Lung (tissue), 12 donors: Measurements from ENCODE around the gene OR8A1. TPM values are rescaled to one million over a fixed set of nuclear protein-coding genes. Genes with fewer than 3 reads are reported as not detected.

Source experiments
- ATAC-seq: fragments of 200-7000 bp; cut with Tn5 transposase; one replicate; pipeline ENCODE4 v1.9.1; 2020; ENCODE audit warnings: moderate number of reproducible peaks; ENCODE audit not compliant: insufficient read depth, low FRiP score
- DNase-seq, 3 donors: peaks; one replicate each; pipeline ENCODE4 v3.0.0-alpha.2; 2013 to 2017
- H3K27ac ChIP-seq, 2 donors: one replicate each; pipeline ENCODE4 v1.5.1; 2013; ENCODE audit warnings: mild to moderate bottlenecking in 2 of 2, moderate library complexity in 2 of 2, control low read depth in 1 of 2, inconsistent platforms in 1 of 2, low read depth in 1 of 2, low read length in 1 of 2
- H3K27me3 ChIP-seq, 3 donors: one replicate each; pipeline ENCODE4 v1.5.1; 2013; ENCODE audit warnings: low read length in 2 of 3; ENCODE audit not compliant: control insufficient read depth in 3 of 3, insufficient read depth in 3 of 3
- H3K36me3 ChIP-seq, 4 donors: one replicate each; pipeline ENCODE4 v1.5.1; 2013; ENCODE audit warnings: low read length in 4 of 4, mild to moderate bottlenecking in 1 of 4, moderate library complexity in 1 of 4; ENCODE audit not compliant: control insufficient read depth in 4 of 4, insufficient read depth in 4 of 4
- H3K4me1 ChIP-seq, 5 donors: one replicate each; pipeline ENCODE4 v1.5.1; 2013; ENCODE audit warnings: low read length in 5 of 5, mild to moderate bottlenecking in 2 of 5, moderate library complexity in 1 of 5; ENCODE audit not compliant: control insufficient read depth in 5 of 5, insufficient read depth in 5 of 5
- H3K4me3 ChIP-seq: one replicate; pipeline ENCODE4 v1.5.1; 2013; ENCODE audit warnings: mild to moderate bottlenecking, control low read depth, moderate library complexity
- H3K9ac ChIP-seq, 2 donors: one replicate each; pipeline ENCODE4 v1.5.1; 2013; ENCODE audit warnings: low read length in 2 of 2, control low read depth in 1 of 2; ENCODE audit not compliant: insufficient read depth in 1 of 2
- H3K9me3 ChIP-seq, 4 donors: one replicate each; pipeline ENCODE4 v1.5.1; 2013; ENCODE audit warnings: low read length in 3 of 4, mild to moderate bottlenecking in 1 of 4, moderate library complexity in 1 of 4; ENCODE audit not compliant: control insufficient read depth in 4 of 4, insufficient read depth in 3 of 4
- WGBS, 2 donors: extraction: QIAGEN DNeasy Blood & Tissue Kit; methylation state at CpG; one replicate each; pipeline ENCODE4 v1.1.7; 2013; 5-methylcytosine and 5-hydroxymethylcytosine counted together
- polyA plus RNA-seq, 2 donors: library from polyadenylated mRNA; stranded (reverse); fragments of 200-250 nt; gene quantifications; one replicate each; pipeline ENCODE4 v1.2.1, GENCODE V29; 2013
- total RNA-seq, 2 donors: library from RNA; depleted of rRNA in 1 of 2; stranded (reverse); fragments of >200 nt in 1 of 2; gene quantifications; one replicate each; pipeline ENCODE4 v1.2.1, GENCODE V29; 2014 to 2021
- TF ChIP-seq, protein P1 (sequence below): IDR thresholded peaks from 2 replicates; pipeline ENCODE4 v1.5.1; 2012; ENCODE audit warnings: mild to moderate bottlenecking; ENCODE audit errors: control extremely low read depth, extremely low read depth
- donor health status: control.
- donor health status: control.
- donor health status: Bipolar disorder and iron deficiency.
- donor health status: healthy.
- donor health status: DM: yes; HTN: yes; CAD: no.

Gene OR8A1
- total and polyA plus RNA-seq, 4 donors, result not detected

GRCh38 chr11:124556828-124557227, 13.0 kb upstream of the OR8A1 start:
- DNase-seq (no peak), ATAC-seq (no peak)
- no peaks in the 10 kb centered on the region for H3K4me1 ChIP-seq
- no peak overlapping the region for H3K27ac ChIP-seq
- H3K4me3 ChIP-seq, result no peak overlapping the region
- H3K9me3 ChIP-seq, result no peaks in the 10 kb centered on the region
- no peaks in the 10 kb centered on the region for H3K36me3 ChIP-seq
- WGBS, 2 donors, result 59 to 75% methylated on average over 2 of the region's 2 CpGs
- H3K27me3 ChIP-seq, result no peaks in the 10 kb centered on the region
- TF ChIP-seq, protein P1, sequence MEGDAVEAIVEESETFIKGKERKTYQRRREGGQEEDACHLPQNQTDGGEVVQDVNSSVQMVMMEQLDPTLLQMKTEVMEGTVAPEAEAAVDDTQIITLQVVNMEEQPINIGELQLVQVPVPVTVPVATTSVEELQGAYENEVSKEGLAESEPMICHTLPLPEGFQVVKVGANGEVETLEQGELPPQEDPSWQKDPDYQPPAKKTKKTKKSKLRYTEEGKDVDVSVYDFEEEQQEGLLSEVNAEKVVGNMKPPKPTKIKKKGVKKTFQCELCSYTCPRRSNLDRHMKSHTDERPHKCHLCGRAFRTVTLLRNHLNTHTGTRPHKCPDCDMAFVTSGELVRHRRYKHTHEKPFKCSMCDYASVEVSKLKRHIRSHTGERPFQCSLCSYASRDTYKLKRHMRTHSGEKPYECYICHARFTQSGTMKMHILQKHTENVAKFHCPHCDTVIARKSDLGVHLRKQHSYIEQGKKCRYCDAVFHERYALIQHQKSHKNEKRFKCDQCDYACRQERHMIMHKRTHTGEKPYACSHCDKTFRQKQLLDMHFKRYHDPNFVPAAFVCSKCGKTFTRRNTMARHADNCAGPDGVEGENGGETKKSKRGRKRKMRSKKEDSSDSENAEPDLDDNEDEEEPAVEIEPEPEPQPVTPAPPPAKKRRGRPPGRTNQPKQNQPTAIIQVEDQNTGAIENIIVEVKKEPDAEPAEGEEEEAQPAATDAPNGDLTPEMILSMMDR, result no peak
- no peak overlapping the region for H3K9ac ChIP-seq

DNA sequence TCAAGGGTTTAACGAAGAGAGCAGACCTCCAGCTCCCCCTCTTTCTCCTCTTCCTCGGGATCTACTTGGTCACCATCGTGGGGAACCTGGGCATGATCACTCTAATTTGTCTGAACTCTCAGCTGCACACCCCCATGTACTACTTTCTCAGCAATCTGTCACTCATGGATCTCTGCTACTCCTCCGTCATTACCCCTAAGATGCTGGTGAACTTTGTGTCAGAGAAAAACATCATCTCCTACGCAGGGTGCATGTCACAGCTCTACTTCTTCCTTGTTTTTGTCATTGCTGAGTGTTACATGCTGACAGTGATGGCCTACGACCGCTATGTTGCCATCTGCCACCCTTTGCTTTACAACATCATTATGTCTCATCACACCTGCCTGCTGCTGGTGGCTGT, 363 bp downstream of the OR8A1 start:
- DNase-seq (no peak), ATAC-seq (no peak)
- no peak overlapping the region for H3K4me3 ChIP-seq
- H3K27ac ChIP-seq, result no peak overlapping the region
- WGBS, 2 donors, result 85 to 94% methylated on average over 7 of the region's 7 CpGs
- no peak overlapping the region for H3K9ac ChIP-seq
- TF ChIP-seq, protein P1, result no peak
- peaks cover 0 to 2% (median 0%) of the 10 kb centered on the region in 3 donors for H3K27me3 ChIP-seq
- no peaks in the 10 kb centered on the region for H3K36me3 ChIP-seq
- no peaks in the 10 kb centered on the region for H3K9me3 ChIP-seq
- H3K4me1 ChIP-seq, result no peaks in the 10 kb centered on the region

- Histone ChIP-seq H3K27me3 (no peaks in the 10 kb centered on the region), H3K36me3 (no peaks in the 10 kb centered on the region), H3K4me1 (no peaks in the 10 kb centered on the region), H3K9ac (no peak overlapping the region), H3K4me3 (no peak overlapping the region), H3K9me3 (no peaks in the 10 kb centered on the region), H3K27ac (no peak overlapping the region)
- TF ChIP-seq, protein P1, result no peak
- no peak for ATAC-seq
- peak in 1 of 3 donors; percentile 5 for DNase-seq
- WGBS, 2 donors, result 75 to 80% methylated on average over 6 of the region's 6 CpGs
These were observed 8.1 kb downstream of the OR8A1 start for GRCh38 chr11:124577716-124578427.

DNA sequence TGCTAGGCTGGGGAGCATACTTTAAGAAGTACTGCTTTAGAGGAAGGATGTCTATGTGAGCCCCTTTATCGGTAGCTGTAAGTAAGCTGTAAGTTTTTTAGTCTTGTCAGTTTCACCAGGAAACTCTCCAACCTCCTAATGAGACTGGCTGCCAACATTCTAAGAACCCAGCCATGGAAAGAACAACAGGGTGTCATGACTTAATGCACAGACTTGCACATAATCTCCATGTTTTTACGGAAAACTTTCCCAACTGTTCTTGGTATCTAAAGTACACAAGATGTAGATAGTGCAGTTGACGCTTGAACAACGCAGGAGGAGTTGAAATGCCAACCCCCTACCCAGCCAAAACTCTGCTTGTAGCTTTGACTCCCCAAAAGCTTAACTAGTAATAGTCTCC, 9.0 kb downstream of the OR8A1 start:
- Histone ChIP-seq H3K36me3 (no peaks in the 10 kb centered on the region), H3K9me3 (no peaks in the 10 kb centered on the region), H3K27ac (no peak overlapping the region), H3K27me3 (no peaks in the 10 kb centered on the region), H3K4me3 (no peak overlapping the region), H3K9ac (no peak overlapping the region), H3K4me1 (peaks cover 0 to under 1% (median 0%) of the 10 kb centered on the region in 5 donors)
- TF ChIP-seq, protein P1, result no peak
- no peak for ATAC-seq
- DNase-seq, result no peak
- WGBS, 2 donors, result 73 to 85% methylated on average over 4 of the region's 4 CpGs
